HepG2 (cell line): ENCODE measurements around the gene FBXW8.

Experiments
- POLR2A ChIP-seq, 2 experiments: IDR thresholded peaks; 2 replicates each; pipeline ENCODE4 v1.6.1; 2011; ENCODE audit warnings: low read depth in 2 of 2, low read length in 2 of 2, mild to moderate bottlenecking in 1 of 2, moderate library complexity in 1 of 2; ENCODE audit not compliant: insufficient read depth in 1 of 2
- PRPF4 ChIP-seq: fragments of 200-400 bp; formaldehyde crosslinking; IDR thresholded peaks from 2 replicates; pipeline ENCODE4 v1.6.1; 2016; ENCODE audit warnings: low read length, low read depth; ENCODE audit not compliant: poor library complexity, severe bottlenecking
- TCF12 ChIP-seq, 2 experiments: fragments of 450-650 bp in 1 of 2; sonication (generic) in 1 of 2; formaldehyde crosslinking in 1 of 2; IDR thresholded peaks; 2 replicates each; pipeline versions ENCODE4 v1.6.1 to v1.8.0; 2017 to 2022; ENCODE audit warnings: antibody characterized with exemption in 1 of 2, mild to moderate bottlenecking in 1 of 2, missing genetic modification reagents in 1 of 2, moderate library complexity in 1 of 2
- TF ChIP-seq, protein P1 (sequence below): sonication (generic); formaldehyde crosslinking; IDR thresholded peaks from 2 replicates; pipeline ENCODE4 v1.5.0; 2020; ENCODE audit warnings: mild to moderate bottlenecking, missing genetic modification reagents, moderate library complexity

DNA sequence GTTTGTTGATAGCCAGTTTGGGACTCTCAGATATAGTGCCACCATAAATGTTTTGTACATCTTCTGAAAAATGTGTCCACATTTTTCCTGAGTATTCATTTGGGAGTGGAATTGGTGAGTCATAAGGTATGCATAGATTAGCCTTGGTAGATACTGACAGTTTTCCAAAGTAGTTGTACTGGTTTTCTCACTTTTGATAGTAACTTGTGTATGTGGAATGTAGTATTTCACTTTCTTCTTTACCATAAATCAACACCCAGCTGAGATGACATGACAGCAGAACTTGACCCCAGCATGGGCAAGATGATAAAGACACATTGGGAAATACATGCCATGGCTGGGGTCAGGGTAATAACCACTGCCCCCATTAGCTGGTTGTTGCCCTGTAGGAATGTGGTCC is 5.4 kb downstream of the FBXW8 start:
- no peak for TF ChIP-seq POLR2A (IDR thresholded peaks at IDR 0.05; ENCODE audit: insufficient read depth in 1 of 2, low read depth in 2 of 2, low read length in 2 of 2)
- TF ChIP-seq, protein P1, sequence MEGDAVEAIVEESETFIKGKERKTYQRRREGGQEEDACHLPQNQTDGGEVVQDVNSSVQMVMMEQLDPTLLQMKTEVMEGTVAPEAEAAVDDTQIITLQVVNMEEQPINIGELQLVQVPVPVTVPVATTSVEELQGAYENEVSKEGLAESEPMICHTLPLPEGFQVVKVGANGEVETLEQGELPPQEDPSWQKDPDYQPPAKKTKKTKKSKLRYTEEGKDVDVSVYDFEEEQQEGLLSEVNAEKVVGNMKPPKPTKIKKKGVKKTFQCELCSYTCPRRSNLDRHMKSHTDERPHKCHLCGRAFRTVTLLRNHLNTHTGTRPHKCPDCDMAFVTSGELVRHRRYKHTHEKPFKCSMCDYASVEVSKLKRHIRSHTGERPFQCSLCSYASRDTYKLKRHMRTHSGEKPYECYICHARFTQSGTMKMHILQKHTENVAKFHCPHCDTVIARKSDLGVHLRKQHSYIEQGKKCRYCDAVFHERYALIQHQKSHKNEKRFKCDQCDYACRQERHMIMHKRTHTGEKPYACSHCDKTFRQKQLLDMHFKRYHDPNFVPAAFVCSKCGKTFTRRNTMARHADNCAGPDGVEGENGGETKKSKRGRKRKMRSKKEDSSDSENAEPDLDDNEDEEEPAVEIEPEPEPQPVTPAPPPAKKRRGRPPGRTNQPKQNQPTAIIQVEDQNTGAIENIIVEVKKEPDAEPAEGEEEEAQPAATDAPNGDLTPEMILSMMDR (CRISPR knock-in tag), result no peak
- no peak for TF ChIP-seq TCF12 (IDR thresholded peaks at IDR 0.05)
- no peak for TF ChIP-seq TCF12 (CRISPR knock-in tag; IDR thresholded peaks at IDR 0.05)
- no peak for TF ChIP-seq PRPF4
